GM18520 (cell line): ENCODE data around the gene RPL10A.

Source experiments
- ATAC-seq: cut with Tn5 transposase; IDR thresholded peaks from one replicate; pipeline ENCODE4 v1.9.1; 2021; ENCODE audit not compliant: unreplicated experiment

RPL10A gene

GRCh38 chr6:35448191-35448590, 20.0 kb upstream of the RPL10A start:
- no peak for ATAC-seq

DNA sequence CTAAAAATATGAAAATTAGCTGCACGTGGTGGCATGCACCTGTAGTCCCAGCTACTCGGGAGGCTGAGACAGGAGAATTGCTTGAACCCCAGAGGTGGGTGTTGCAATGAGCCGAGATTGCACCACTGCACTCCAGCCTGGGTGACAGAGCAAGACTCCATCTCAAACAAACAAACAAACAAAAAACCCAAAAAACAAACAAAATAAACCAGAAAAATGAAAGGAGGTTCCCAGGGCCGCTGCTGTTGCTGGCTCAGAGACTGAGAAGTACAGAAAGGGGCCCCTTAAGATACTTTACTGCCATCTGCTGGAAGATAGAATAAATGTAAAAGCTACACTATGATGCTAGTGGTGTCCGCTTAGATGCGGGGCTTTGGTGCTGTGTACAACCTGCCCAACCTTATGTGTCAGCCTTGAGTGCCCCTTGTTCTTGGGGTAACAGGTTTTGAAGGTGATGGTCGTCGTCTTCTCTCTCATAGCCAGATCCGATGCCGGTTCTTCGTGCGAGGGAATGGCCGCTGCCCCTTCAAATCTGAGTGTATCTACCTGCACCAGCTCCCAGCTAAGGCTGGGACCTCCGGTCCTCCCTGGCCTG, 18.8 kb upstream of the RPL10A start:
- ATAC-seq, result no peak

- ATAC-seq, result no peak
These were observed 16.6 kb upstream of the RPL10A start for GRCh38 chr6:35451354-35452182.

- peak; percentile 87 for ATAC-seq
These were observed 15.8 kb upstream of the RPL10A start, which contains the start of gene FANCE for GRCh38 chr6:35452183-35453090. FANCE (plus strand) TSS chr6:35452338; CDS start chr6:35452546, 208 bp downstream.

GRCh38 chr6:35453236-35453635, 15.0 kb upstream of the RPL10A start:
- ATAC-seq, result no peak

DNA sequence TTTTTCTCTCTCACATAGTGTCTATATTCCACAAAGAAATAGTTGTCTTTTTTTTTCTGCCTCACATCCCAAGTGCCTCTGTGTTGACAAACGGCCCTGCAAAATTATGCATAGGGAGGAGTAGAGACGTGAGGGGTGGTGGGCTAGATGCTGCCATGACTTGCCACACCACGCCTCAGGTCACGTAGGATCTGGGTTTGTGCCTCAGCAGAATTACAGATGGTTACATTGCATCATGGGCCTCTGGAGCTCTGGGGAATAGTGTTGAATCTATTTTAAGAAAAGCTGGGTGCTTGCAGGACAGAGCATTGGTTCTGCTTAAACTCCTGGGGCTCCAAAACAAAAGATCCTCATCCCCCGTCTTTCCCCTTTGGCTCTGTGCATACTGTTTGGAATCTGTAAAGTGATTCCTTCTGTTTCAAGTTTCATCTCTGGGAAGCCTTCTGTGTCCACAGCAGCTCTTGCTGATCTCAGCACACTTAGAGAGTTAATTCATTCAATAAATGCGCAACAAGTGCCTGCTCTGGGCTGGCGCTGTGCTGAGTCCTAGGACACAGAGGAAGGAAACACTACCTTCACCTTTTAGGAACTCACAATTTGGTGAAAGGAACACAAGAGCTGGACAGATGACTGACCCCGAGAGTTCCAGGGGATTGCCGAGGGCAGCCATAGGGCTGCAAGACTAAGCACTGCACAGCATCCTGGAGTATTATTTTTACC, 13.7 kb upstream of the RPL10A start:
- ATAC-seq, result no peak

GRCh38 chr6:35457907-35458306, 10.3 kb upstream of the RPL10A start:
- ATAC-seq, result no peak

DNA sequence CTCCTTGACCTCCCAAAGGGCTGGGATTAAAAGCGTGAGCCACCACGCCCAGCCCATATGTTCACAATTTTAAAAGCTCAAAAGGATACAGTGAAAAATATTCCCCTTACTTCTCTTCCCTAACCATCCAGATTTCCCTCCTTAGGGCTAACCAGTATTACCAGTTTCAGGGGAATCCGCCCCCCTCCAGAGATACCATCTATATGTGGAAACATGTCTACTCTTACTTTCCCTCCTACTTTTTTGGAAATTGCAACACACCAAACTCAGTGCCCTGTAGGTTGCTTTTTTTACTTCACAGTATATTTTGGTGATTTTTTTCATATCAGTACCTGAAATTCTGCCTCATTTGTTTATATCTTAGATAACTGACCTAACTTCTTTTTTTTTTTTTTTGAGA, 6.9 kb upstream of the RPL10A start:
- no peak for ATAC-seq

DNA sequence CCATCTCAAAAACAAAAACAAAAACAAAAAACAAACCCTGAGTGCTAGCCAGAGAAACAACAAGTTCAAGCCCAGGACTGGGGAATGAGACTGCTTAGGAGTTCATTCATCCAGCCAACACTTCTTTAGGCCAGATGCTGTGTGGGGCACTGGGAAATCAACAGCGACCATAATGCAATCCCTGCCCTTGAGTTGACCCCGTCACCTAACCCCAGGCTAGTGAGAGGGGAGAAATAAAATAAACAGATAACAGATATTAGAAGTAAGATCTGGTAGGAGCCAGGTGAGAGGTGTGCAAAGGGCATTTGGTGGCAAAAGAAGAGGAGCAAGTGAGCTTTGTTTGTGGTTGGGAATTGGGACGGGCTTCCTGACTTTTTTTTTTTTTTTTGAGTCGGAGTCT, 4.9 kb upstream of the RPL10A start:
- no peak for ATAC-seq

GRCh38 chr6:35465646-35466045, 2.6 kb upstream of the RPL10A start:
- ATAC-seq, result no peak

- ATAC-seq, result no peak
These were observed 964 bp downstream of the RPL10A start for GRCh38 chr6:35468980-35469750.

GRCh38 chr6:35469751-35470662, 1.8 kb downstream of the RPL10A start:
- no peak for ATAC-seq

GRCh38 chr6:35470663-35471120, 2.5 kb downstream of the RPL10A start:
- ATAC-seq, result no peak

DNA sequence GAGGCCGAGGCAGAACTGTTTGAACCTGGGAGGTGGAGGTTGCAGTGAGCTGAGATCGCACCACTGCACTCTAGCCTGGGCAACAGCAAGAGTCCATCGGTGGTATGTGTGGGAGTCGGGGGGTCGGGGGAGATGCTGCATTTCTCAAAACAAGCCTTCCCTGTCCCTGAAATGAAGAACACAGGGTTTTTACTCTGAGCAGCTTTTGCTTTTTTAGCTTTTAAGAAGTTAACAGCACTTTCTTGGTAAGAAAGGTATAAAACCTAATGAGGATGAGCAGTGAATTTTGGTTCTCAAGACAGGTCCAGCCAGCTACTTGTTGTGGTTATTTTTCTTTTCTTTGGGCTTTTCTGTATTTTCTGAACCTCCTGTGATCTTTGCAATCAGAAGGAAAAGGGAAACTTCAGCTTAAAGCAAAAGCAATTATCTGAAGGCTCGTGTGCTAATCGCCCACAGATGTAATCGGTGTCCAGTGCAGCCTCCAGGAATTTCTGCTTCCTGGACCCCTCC, 3.7 kb downstream of the RPL10A start:
- no peak for ATAC-seq

DNA sequence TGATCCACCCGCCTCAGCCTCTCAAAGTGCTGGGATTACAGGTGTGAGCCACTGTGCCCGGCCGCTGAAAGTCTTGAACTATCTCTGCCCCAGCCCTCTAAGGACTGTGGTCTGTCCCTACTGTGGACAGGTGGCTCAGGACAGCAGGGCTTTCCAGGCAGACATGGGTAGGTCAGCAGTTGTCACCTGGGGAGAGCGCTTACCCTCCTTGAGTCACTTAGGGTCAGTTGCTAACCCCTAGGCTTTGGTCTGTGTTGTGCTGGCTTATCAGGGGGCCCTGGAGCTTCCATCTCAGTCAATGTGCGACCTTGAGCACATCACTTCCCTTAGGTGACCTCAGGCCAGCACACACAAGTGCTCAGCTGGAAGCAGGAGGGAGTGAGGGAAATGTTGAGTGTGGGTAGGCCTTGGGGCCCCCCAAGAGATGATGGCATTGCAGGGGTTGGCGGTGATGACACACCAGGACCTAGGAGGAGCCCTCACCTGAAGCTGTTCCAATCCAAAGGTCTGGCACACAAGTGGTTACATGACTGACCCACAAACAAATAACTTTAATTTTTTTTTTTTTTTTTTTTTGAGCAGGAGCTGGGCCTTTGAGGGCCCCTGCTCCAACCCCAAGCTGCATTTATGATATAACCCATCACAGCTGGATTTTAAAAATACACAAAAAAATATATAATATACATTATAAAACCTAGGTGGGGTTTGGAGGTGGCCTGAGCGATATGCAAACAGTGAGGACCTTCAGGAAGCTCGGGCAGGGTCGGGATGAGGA, 5.1 kb downstream of the RPL10A start:
- ATAC-seq, result no peak

- ATAC-seq, result no peak
These were observed 5.6 kb downstream of the RPL10A start for GRCh38 chr6:35473850-35474130.

GRCh38 chr6:35474131-35474941, 6.1 kb downstream of the RPL10A start:
- no peak for ATAC-seq
